ENCODE measurements around the gene UBALD2.
"Not testable (repeated sequence)": the region's sequence is repeated elsewhere in the genome, so short reads cannot be mapped to it uniquely, and the experiment has no call there.

Gene UBALD2

GRCh38 chr17:76266244-76266938, 1.2 kb downstream of the UBALD2 start:
- DNase-seq: peak; percentile 52

GRCh38 chr17:76267051-76267576, 2.0 kb downstream of the UBALD2 start:
- DNase-seq: no peak

- DNase-seq: not testable (repeated sequence)
Measured at GRCh38 chr17:76267581-76268001, 2.4 kb downstream of the UBALD2 start.

GRCh38 chr17:76268015-76268749, 3.0 kb downstream of the UBALD2 start:
- DNase-seq: peak; percentile 78

- DNase-seq: no peak
Measured at GRCh38 chr17:76268991-76269981, 4.1 kb downstream of the UBALD2 start.

- no peak for DNase-seq
Measured at GRCh38 chr17:76270127-76270592, 5.0 kb downstream of the UBALD2 start.

GRCh38 chr17:76270770-76271668, 5.9 kb downstream of the UBALD2 start:
- DNase-seq: no peak

GRCh38 chr17:76271669-76272540, 6.8 kb downstream of the UBALD2 start:
- DNase-seq: no peak

- no peak for DNase-seq
Measured at GRCh38 chr17:76272541-76273444, 7.6 kb downstream of the UBALD2 start.

- no peak for DNase-seq
Measured at GRCh38 chr17:76273445-76274111, 8.4 kb downstream of the UBALD2 start.

GRCh38 chr17:76274112-76274956, 9.2 kb downstream of the UBALD2 start:
- no peak for DNase-seq

GRCh38 chr17:76275382-76276068, 10.4 kb downstream of the UBALD2 start:
- no peak for DNase-seq

GRCh38 chr17:76276069-76276431, 10.9 kb downstream of the UBALD2 start:
- no peak for DNase-seq

GRCh38 chr17:76276461-76277299, 11.5 kb downstream of the UBALD2 start:
- DNase-seq: no peak

GRCh38 chr17:76277300-76278267, 12.4 kb downstream of the UBALD2 start:
- DNase-seq: no peak

Data from hematopoietic multipotent progenitor cell treated with erythropoietin and hydrocortisone succinate and interleukin-3 and kit ligand, for 6 days (in vitro differentiated cells).